ENCODE measurements around the gene PRMT2.

- TF ChIP-seq CTCF (IDR thresholded peaks at IDR 0.05 in 4 of 5, conservative IDR thresholded peaks at IDR 0.05 in 1 of 5) (no peak), POLR2A (IDR thresholded peaks at IDR 0.05) (no peak)
Measured at GRCh38 chr21:46648539-46648938, 13.1 kb downstream of the PRMT2 start.
